GM21576 (cell line): ENCODE results near the gene MTMR3.
"Not testable (repeated sequence)": the region's sequence is repeated elsewhere in the genome, so short reads cannot be mapped to it uniquely, and the experiment has no call there.

ENCODE experiments used
- ATAC-seq: cut with Tn5 transposase; IDR thresholded peaks from one replicate; pipeline ENCODE4 v1.9.1; 2021; ENCODE audit warnings: mild to moderate bottlenecking, moderate library complexity; ENCODE audit not compliant: unreplicated experiment

MTMR3 gene

DNA sequence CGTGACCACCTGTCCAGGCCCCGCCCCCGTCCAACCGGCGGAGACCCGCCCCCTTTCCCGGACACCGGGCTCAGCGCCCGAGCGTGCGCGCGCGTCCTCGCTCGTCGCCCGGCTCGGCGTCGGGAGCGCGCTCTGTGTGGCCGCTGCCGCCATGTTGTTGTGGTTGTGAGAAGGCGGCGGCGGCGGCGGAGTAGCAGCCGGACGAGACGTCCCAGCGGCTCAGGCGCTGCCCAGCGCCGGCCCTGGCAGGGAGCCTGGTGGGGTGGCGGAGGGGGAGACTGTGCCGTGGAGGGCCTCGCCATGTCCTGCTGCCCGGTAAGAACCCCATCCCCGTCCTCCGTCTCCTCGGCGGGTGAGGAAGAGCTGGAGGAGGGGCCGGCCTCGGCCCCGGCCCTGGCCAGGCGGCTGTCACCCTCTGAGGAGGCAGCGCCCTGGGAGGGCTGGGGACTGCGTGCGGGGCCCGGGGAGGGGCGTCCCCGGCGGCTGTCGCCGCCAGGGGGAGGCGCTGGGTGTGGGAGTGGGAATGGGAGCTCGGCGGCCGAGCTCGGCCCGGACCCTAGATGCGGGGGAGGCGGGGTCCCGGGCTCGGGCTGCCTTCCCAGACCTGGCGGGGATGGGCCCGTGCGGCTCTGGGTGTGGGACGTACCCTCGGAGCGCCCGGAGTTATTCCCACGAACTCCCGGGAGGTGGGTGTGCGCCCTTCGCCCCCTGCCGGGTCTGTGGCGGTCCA, at the start of gene MTMR3:
Gene MTMR3 (plus strand): TSS at position 130 of the 730 bp plus-strand sequence. CDS start 87,886 bp downstream, outside the sequence.
- peak; percentile 47 for ATAC-seq

DNA sequence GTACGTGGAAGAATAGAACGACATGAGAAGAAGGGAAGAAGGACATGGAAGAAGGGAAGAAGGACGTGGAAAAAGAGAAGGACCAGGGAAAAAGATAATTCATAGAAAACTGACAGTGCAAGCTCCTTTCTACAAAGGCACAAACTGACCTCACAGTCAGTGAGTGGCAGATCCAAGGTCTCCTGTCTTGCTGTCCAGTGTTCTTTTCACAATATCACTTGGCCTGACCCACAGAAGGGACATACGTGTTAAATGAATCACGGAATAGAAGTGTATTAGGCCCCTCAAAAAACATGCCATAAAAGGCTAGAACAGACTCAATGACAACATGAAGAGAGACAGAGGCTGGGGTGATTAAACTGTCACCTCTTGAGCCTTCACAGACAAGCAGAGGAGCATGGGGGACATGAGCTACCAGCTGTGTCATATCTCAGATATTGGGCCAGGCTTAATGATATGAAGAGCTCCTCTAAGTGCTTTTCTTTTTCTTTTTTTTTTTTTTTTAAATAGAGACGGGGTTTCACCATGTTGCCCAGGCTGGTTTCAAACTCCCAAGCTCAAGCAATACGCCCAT, 49.5 kb upstream of the MTMR3 start:
- no peak for ATAC-seq

DNA sequence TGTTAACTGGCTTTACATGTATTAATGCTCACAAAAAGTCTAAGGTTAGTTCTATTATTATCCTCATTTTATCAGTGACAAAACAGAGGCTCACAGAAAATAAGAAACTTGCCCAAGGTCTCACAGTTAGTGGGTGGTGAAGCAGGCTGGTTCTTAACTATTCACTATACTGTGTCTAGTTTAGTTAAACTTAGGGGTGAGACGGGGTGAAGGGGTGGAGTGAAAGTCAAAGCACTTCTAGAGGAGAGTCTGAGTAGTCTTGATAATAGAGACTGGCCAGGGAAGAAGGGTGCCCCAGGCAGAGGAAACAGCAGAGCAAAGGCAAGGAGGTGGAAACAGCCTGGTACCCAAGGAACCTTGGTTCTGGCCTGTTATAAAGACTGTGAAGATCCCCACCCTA, 48.9 kb upstream of the MTMR3 start:
- ATAC-seq = no peak

DNA sequence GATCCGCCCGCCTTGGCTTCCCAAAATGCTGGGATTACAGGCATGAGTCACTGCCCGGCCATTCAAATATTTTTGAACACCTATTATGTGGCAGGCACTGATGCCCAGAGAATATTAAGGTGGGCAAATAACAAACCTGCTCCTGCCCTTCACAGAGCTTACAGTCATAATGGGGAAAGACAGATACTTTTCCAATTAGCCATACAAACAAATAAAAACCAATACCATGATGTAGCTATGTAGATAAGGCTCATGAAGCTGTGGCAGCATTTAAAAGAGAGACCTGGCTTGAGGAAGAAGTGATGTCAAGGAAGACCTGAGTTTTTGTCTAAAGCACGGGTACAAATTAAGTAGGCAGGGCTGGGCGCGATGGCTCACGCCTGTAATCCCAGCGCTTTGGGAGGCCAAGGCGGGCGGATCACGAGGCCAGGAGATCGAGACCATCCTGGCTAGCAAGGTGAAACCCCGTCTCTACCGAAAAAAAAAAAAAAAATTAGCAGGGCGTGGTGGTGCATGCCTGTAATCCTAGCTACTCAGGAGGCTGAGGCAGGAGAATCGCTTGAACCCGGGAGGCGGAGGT, 46.1 kb upstream of the MTMR3 start:
- not testable (repeated sequence) for ATAC-seq

- peak; percentile 91 for ATAC-seq
Observed at GRCh38 chr22:29837741-29838598, 45.0 kb upstream of the MTMR3 start, which contains the start of gene ASCC2. TSS of gene ASCC2 (minus strand) at chr22:29838274. CDS start at chr22:29832325, 5,949 bp downstream.

- ATAC-seq = no peak
Observed at GRCh38 chr22:29838599-29838956, 44.4 kb upstream of the MTMR3 start.

DNA sequence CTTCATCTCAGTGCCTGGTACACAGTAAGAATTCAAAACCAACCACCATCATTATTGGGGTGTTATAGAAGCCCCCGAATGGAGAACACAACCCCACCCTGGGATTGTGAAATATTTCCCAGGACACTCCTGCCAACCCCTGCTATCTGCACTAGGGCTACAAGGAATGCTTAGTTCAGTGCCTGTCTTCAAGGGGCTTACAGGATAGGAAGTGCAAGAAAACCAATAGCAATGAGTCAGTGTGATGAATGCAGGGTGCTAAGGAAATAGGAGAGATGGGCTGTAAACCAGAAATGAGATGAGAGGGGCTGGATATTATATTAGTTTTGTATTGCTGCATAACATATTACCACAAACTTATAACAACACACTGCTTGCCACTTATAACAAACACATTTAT, 43.9 kb upstream of the MTMR3 start:
- ATAC-seq = no peak

DNA sequence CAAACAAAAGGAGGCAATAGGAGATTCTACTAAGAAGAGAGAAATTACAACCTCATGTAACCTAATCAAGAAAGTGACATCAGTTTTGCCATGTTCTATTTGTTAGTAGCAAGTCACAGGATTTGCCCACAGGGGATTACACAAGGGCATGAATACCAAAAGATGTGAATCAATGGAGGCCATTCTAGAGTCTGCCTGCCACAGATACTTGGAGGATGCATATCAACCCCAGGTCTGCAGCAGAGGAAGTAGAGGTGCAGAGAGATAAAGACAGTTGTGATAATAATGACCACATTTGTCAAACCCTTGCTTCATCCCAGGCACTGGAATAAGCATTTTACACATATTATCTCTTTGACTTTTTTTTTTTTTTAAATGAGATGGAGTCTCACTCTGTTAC, 42.5 kb upstream of the MTMR3 start:
- no peak for ATAC-seq

GRCh38 chr22:29842172-29842571, 40.8 kb upstream of the MTMR3 start:
- ATAC-seq = no peak

DNA sequence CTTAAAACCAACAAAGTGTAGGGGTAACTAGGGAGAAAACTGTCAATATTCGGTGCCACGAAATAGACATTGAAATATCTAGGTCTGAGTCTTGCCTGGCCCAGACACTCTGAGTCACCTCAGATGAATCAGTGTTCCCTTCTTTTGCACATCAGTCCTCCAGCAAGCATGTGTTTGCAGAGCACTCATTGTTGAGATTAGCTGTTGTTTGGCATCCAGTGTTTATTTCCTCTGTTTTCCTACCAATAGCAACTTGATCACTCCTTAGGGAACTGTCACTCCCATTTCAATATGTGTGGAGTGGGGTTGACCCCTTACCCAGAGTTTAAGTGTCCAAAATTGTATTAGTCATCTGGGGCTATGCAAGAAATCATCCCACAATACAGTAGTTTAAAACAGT, 40.2 kb upstream of the MTMR3 start:
- ATAC-seq = no peak

DNA sequence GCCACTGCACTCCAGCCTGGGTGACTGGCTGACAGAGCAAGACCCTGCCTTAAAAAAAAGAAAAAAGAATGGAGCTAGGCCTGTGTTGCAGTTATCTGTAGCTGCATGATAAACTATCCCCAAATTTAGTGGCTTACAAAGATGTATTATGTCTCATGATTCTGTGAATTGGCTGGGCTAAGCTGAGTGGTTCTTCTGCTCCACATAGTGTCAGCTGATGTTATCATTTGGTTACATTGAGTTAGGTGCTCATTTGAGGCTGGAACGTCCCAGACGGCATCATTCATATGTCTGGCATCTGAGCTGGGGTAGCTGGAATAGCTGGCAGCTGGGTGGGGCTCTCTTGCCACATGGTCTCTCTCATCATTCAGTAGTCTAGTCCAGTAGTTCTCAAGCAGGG, 36.7 kb upstream of the MTMR3 start:
- ATAC-seq = no peak

- no peak for ATAC-seq
Observed at GRCh38 chr22:29848111-29848510, 34.9 kb upstream of the MTMR3 start.

DNA sequence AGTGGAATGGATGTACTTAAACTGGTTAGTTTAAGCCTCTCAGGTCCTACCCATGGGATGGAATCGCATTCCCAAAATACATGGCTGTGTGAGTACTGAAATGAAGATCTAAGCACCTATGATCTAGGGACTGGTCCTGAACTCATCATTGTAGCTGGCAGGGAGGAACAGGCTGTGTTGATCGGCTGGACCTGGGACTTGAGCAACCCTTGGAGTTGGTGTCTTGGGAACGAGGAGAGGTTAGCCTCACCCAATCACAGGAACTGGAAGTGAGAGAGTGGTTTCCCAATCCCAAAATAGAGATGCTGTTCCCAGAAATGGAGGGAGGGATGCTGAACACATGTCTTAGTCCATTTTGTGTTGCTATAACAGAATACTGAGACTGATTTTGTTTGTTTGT, 28.5 kb upstream of the MTMR3 start:
- no peak for ATAC-seq

- ATAC-seq = no peak
Observed at GRCh38 chr22:29855611-29856181, 27.3 kb upstream of the MTMR3 start.

DNA sequence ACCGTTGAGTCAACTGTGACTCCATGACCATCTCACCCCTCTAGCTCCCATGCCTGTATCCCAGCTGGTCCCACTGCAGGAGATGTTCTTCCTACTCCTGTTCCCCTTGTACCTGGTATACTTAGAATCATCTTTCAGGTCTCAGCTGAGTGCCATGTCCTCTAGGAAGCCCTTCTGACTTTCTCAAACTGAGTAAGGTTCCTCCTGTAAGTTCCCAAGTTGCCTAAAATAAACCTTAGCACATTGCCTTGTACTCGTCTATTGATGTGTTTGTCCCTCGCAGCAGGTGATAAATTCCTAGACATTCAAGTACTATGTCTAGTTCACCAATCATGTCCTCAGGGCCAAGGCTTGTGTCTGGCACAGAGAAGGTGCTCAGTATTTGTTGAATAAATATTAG, 26.5 kb upstream of the MTMR3 start:
- ATAC-seq = no peak

- ATAC-seq = not testable (repeated sequence)
Observed at GRCh38 chr22:29859030-29859429, 23.9 kb upstream of the MTMR3 start.

DNA sequence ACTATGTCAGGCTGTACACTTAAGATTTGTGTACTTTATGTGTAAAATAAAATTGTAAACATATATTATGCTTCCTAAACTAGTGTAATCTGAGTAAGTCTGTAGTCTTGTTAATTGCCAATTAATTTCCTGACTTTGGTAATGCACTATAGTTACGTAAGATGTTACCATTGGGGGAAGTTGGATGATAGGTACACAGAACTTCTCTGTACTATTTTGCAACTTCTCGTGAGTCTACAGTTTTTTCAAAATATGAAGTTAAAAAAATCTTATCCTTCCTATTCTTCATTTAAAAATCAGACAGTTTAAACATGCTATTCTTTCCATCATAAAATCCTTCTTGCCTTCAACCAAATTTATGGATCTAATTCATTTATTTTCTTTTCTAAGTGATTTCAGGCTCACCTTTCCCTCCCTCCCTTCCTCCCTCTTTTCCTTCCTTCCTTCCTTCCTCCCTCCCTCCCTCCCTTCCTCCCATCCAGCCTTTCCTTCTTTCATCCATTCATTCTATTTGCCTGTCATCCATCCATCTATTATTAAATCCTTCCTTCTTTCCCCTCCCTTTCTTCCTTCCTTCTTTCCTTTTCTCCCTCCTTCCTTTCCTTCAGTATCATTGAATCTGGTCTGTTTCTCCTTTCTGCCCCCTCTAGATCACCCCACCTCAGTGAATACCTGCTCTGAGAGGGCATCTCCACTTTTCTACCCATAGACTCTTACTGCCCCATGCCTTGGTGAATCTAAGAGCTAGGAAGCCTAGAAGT, 22.8 kb upstream of the MTMR3 start:
- ATAC-seq = no peak

DNA sequence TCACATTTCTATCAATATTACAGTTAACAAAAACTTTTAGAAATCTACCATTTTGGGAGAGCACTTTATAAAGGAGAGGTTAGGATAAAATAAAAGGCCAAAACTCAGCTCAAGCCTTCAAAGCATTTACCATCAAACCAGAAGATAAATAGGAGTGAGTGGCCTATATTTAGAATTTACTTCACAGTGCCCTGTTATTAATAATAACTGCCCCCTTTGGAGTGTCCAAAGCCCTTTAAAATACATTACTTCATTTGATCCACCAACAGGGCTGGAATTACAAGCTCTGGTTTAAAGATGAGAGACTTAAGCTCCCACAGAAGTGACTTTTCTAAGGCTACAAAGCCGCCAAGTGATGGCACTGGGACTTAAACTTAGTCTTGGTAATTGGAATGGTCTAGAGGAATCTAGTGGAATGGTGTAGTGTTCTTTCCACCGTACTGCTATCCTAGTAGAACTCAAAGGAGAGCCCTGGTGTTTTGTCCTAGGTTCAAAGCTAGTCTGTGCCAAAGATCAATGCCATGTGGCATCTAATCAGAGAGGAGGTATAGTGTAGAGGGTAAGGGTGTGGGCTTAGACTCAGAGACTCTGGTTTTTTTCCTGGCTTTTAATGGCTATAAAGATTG, 21.2 kb upstream of the MTMR3 start:
- no peak for ATAC-seq

GRCh38 chr22:29865572-29865971, 17.4 kb upstream of the MTMR3 start:
- ATAC-seq = not testable (repeated sequence)

- no peak for ATAC-seq
Observed at GRCh38 chr22:29867260-29867659, 15.7 kb upstream of the MTMR3 start.
